HL-60 (cell line): Measurements from ENCODE around the gene NUDT12.

Experiments used
- DNase-seq, 2 experiments: peaks; one replicate each; pipeline ENCODE4 v3.0.0-alpha.2; 2010 to 2020; ENCODE audit warnings: low read depth in 1 of 2, low spot score in 1 of 2
- H3K27ac ChIP-seq: fragments of 250-450 bp; sonication (Bioruptor Pico); replicated peaks from 2 replicates; pipeline ENCODE4 v1.5.1; 2020; ENCODE audit warnings: mild to moderate bottlenecking, moderate library complexity
- H3K27me3 ChIP-seq: fragments of 250-450 bp; sonication (Bioruptor Pico); 2 replicates; pipeline ENCODE4 v1.5.1; 2021; ENCODE audit warnings: mild to moderate bottlenecking, moderate library complexity; ENCODE audit not compliant: insufficient read depth, poor library complexity, severe bottlenecking
- H3K4me3 ChIP-seq: replicated peaks from 2 replicates; pipeline ENCODE4 v1.5.1; 2011; ENCODE audit warnings: mild to moderate bottlenecking, control low read depth, low read length; ENCODE audit not compliant: insufficient read depth
- CTCF ChIP-seq: IDR thresholded peaks from one replicate; pipeline ENCODE4 v1.5.1; 2011; ENCODE audit warnings: low read length, control low read depth, inconsistent platforms; ENCODE audit not compliant: insufficient read depth
- GABPA ChIP-seq: IDR thresholded peaks from 2 replicates; pipeline ENCODE4 v1.6.1; 2012; ENCODE audit warnings: low read depth
- POLR2AphosphoS5 ChIP-seq: IDR thresholded peaks from 2 replicates; pipeline ENCODE4 v1.6.1; 2012; ENCODE audit warnings: low read depth
- REST ChIP-seq: IDR thresholded peaks from 2 replicates; pipeline ENCODE4 v1.6.1; 2012; ENCODE audit warnings: low read depth; ENCODE audit not compliant: insufficient replicate concordance
- SPI1 ChIP-seq: IDR thresholded peaks from 2 replicates; pipeline ENCODE4 v1.6.1; 2012; ENCODE audit warnings: low read depth, mild to moderate bottlenecking, borderline replicate concordance

NUDT12 gene

GRCh38 chr5:103511554-103511885 is 51.1 kb downstream of the NUDT12 start:
- no peak overlapping the region for H3K27ac ChIP-seq
- H3K4me3 ChIP-seq: no peak overlapping the region
- no peaks in the 10 kb centered on the region for H3K27me3 ChIP-seq
- no peak for DNase-seq
- no peak for TF ChIP-seq GABPA
- no peak for TF ChIP-seq REST
- TF ChIP-seq SPI1: no peak
- TF ChIP-seq POLR2AphosphoS5: no peak
- TF ChIP-seq CTCF: no peak

GRCh38 chr5:103510851-103511553 is 51.6 kb downstream of the NUDT12 start:
- Histone ChIP-seq H3K4me3 (no peak overlapping the region), H3K27ac (no peak overlapping the region), H3K27me3 (no peaks in the 10 kb centered on the region)
- DNase-seq: no peak
- TF ChIP-seq SPI1 (no peak), POLR2AphosphoS5 (no peak), CTCF (no peak), REST (no peak), GABPA (no peak)

- H3K4me3 ChIP-seq: no peak overlapping the region
- no peak for DNase-seq
- TF ChIP-seq REST (no peak), CTCF (no peak), POLR2AphosphoS5 (no peak), SPI1 (no peak), GABPA (no peak)
- no peaks in the 10 kb centered on the region for H3K27me3 ChIP-seq
- no peak overlapping the region for H3K27ac ChIP-seq
These were observed 56.8 kb downstream of the NUDT12 start for GRCh38 chr5:103505581-103506305.
